Ramos (cell line): ENCODE data around the gene ADGRD1.

Experiments
- in situ Hi-C: fragments of 300-500 bp; cut with MboI; formaldehyde crosslinking; loops from one replicate; pipeline ENCODE4 v1.14.3; 2022; ENCODE audit warnings: low sequenced_read_pairs; ENCODE audit not compliant: unreplicated experiment

Gene ADGRD1

GRCh38 chr12:131047789-131048610 is 94.3 kb downstream of the ADGRD1 start:
- in situ Hi-C loops, result no loop called here

GRCh38 chr12:131048611-131048990 is 94.9 kb downstream of the ADGRD1 start:
- in situ Hi-C loops, result no loop called here

- in situ Hi-C loops, result no loop called here
Observed at GRCh38 chr12:131049002-131049401, 95.3 kb downstream of the ADGRD1 start.

- in situ Hi-C loops, result no loop called here
Observed at GRCh38 chr12:131049549-131050339, 96.0 kb downstream of the ADGRD1 start.

GRCh38 chr12:131050463-131051154 is 96.9 kb downstream of the ADGRD1 start:
- in situ Hi-C loops, result no loop called here

GRCh38 chr12:131051155-131051473 is 97.4 kb downstream of the ADGRD1 start:
- in situ Hi-C loops, result no loop called here

GRCh38 chr12:131052063-131052781 is 98.5 kb downstream of the ADGRD1 start:
- in situ Hi-C loops, result no loop called here

GRCh38 chr12:131052929-131053328 is 99.2 kb downstream of the ADGRD1 start:
- in situ Hi-C loops, result no loop called here

GRCh38 chr12:131053567-131053966 is 99.9 kb downstream of the ADGRD1 start:
- in situ Hi-C loops, result no loop called here

GRCh38 chr12:131054345-131055092 is 100.8 kb downstream of the ADGRD1 start:
- in situ Hi-C loops, result no loop called here

GRCh38 chr12:131055093-131055465 is 101.4 kb downstream of the ADGRD1 start:
- in situ Hi-C loops, result no loop called here

GRCh38 chr12:131055596-131056233 is 102.0 kb downstream of the ADGRD1 start:
- in situ Hi-C loops, result no loop called here

GRCh38 chr12:131056626-131057025 is 102.9 kb downstream of the ADGRD1 start:
- in situ Hi-C loops, result no loop called here

GRCh38 chr12:131057211-131057721 is 103.6 kb downstream of the ADGRD1 start:
- in situ Hi-C loops, result no loop called here

- in situ Hi-C loops, result no loop called here
Observed at GRCh38 chr12:131057722-131058515, 104.2 kb downstream of the ADGRD1 start.

GRCh38 chr12:131058700-131059099 is 105.0 kb downstream of the ADGRD1 start:
- in situ Hi-C loops, result no loop called here

- in situ Hi-C loops, result no loop called here
Observed at GRCh38 chr12:131060011-131060703, 106.5 kb downstream of the ADGRD1 start.
